Measurements from ENCODE around the gene CDC42EP4.

CDC42EP4 gene

GRCh38 chr17:73342541-73343167, 30.9 kb upstream of the CDC42EP4 start:
- Histone ChIP-seq H3K36me3 (ENCODE audit: insufficient read depth, low read length) (no peaks in the 10 kb centered on the region), H3K27me3 (ENCODE audit: insufficient read depth, low read length, poor library complexity) (no peaks in the 10 kb centered on the region), H3K9me3 (ENCODE audit: insufficient read depth, low read length, severe bottlenecking) (no peaks in the 10 kb centered on the region), H4K20me1 (ENCODE audit: insufficient read depth, low read length) (no peaks in the 10 kb centered on the region), H3K79me2 (ENCODE audit: insufficient read depth, low read length) (no peaks in the 10 kb centered on the region), H2AFZ (ENCODE audit: low read depth, low read length) (no peak overlapping the region), H3K9ac (ENCODE audit: low read depth, low read length) (no peak overlapping the region), H3K4me1 (ENCODE audit: insufficient read depth, low read length) (no peaks in the 10 kb centered on the region), H3K27ac (ENCODE audit: low read length) (no peak overlapping the region), H3K4me2 (ENCODE audit: insufficient read depth, low read length) (no peak overlapping the region), H3K4me3 (ENCODE audit: low read depth in 1 of 2, low read length in 2 of 2) (no peak overlapping the region)
- no peak for TF ChIP-seq CTCF (IDR thresholded peaks at IDR 0.05; ENCODE audit: borderline replicate concordance, extremely low read depth, low read length, poor library complexity, severe bottlenecking)
- TF ChIP-seq EZH2 (IDR thresholded peaks at IDR 0.05; ENCODE audit: borderline replicate concordance, low read depth, low read length, severe bottlenecking): no peak
- ATAC-seq (ENCODE audit: insufficient read depth, low read depth) (no peak), DNase-seq (no peak)

DNA sequence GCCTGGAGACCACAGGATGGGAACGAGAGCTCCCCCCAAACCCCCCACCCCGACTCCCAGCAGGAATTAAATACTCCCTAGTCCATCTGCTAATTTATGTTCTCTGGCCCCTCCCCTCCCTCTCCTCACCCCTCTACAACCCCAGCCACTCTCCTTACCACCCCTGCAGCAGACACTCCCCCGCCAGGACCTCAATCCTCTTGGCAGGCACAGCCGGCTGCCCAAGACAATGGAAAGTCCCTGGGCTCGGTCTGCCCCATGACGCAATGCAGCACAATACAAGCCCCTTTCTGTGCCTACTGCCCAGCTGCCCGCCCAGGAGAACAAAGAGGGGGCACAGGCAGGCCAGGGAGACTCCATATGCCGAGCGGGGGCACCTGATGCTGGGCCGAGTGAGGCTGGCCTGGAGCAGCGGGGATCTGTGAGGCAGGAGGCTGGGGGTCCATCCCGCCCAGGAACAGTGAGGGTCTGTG, 30.3 kb upstream of the CDC42EP4 start:
- H3K36me3 ChIP-seq (ENCODE audit: insufficient read depth, low read length): no peaks in the 10 kb centered on the region
- H3K27me3 ChIP-seq (ENCODE audit: insufficient read depth, low read length, poor library complexity): no peaks in the 10 kb centered on the region
- H4K20me1 ChIP-seq (ENCODE audit: insufficient read depth, low read length): no peaks in the 10 kb centered on the region
- H3K79me2 ChIP-seq (ENCODE audit: insufficient read depth, low read length): no peaks in the 10 kb centered on the region
- no peaks in the 10 kb centered on the region for H3K4me1 ChIP-seq (ENCODE audit: insufficient read depth, low read length)
- H3K4me2 ChIP-seq (ENCODE audit: insufficient read depth, low read length): no peak overlapping the region
- TF ChIP-seq CTCF (IDR thresholded peaks at IDR 0.05; ENCODE audit: borderline replicate concordance, extremely low read depth, low read length, poor library complexity, severe bottlenecking) (no peak), EZH2 (IDR thresholded peaks at IDR 0.05; ENCODE audit: borderline replicate concordance, low read depth, low read length, severe bottlenecking) (no peak)
- no peak overlapping the region for H3K27ac ChIP-seq (ENCODE audit: low read length)
- no peaks in the 10 kb centered on the region for H3K9me3 ChIP-seq (ENCODE audit: insufficient read depth, low read length, severe bottlenecking)
- no peak overlapping the region for H3K9ac ChIP-seq (ENCODE audit: low read depth, low read length)
- DNase-seq (no peak), ATAC-seq (ENCODE audit: insufficient read depth, low read depth) (no peak)
- H3K4me3 ChIP-seq (ENCODE audit: low read depth in 1 of 2, low read length in 2 of 2): no peak overlapping the region
- no peak overlapping the region for H2AFZ ChIP-seq (ENCODE audit: low read depth, low read length)

GRCh38 chr17:73341350-73342049, 29.7 kb upstream of the CDC42EP4 start:
- no peak for TF ChIP-seq EZH2 (IDR thresholded peaks at IDR 0.05; ENCODE audit: borderline replicate concordance, low read depth, low read length, severe bottlenecking)
- H2AFZ ChIP-seq (ENCODE audit: low read depth, low read length): no peak overlapping the region
- H3K9ac ChIP-seq (ENCODE audit: low read depth, low read length): no peak overlapping the region
- H3K27ac ChIP-seq (ENCODE audit: low read length): no peak overlapping the region
- H3K9me3 ChIP-seq (ENCODE audit: insufficient read depth, low read length, severe bottlenecking): no peaks in the 10 kb centered on the region
- H4K20me1 ChIP-seq (ENCODE audit: insufficient read depth, low read length): no peaks in the 10 kb centered on the region
- no peaks in the 10 kb centered on the region for H3K4me1 ChIP-seq (ENCODE audit: insufficient read depth, low read length)
- no peak overlapping the region for H3K4me3 ChIP-seq (ENCODE audit: low read depth in 1 of 2, low read length in 2 of 2)
- DNase-seq (no peak), ATAC-seq (ENCODE audit: insufficient read depth, low read depth) (no peak)
- no peaks in the 10 kb centered on the region for H3K36me3 ChIP-seq (ENCODE audit: insufficient read depth, low read length)
- no peaks in the 10 kb centered on the region for H3K79me2 ChIP-seq (ENCODE audit: insufficient read depth, low read length)
- H3K27me3 ChIP-seq (ENCODE audit: insufficient read depth, low read length, poor library complexity): no peaks in the 10 kb centered on the region
- H3K4me2 ChIP-seq (ENCODE audit: insufficient read depth, low read length): no peak overlapping the region

GRCh38 chr17:73340093-73340596, 28.3 kb upstream of the CDC42EP4 start:
- H2AFZ ChIP-seq (ENCODE audit: low read depth, low read length): no peak overlapping the region
- H3K79me2 ChIP-seq (ENCODE audit: insufficient read depth, low read length): no peaks in the 10 kb centered on the region
- no peak overlapping the region for H3K9ac ChIP-seq (ENCODE audit: low read depth, low read length)
- no peaks in the 10 kb centered on the region for H3K27me3 ChIP-seq (ENCODE audit: insufficient read depth, low read length, poor library complexity)
- no peak overlapping the region for H3K27ac ChIP-seq (ENCODE audit: low read length)
- no peaks in the 10 kb centered on the region for H3K36me3 ChIP-seq (ENCODE audit: insufficient read depth, low read length)
- H3K4me1 ChIP-seq (ENCODE audit: insufficient read depth, low read length): no peaks in the 10 kb centered on the region
- H3K4me3 ChIP-seq (ENCODE audit: low read depth in 1 of 2, low read length in 2 of 2): no peak overlapping the region
- TF ChIP-seq EZH2 (IDR thresholded peaks at IDR 0.05; ENCODE audit: borderline replicate concordance, low read depth, low read length, severe bottlenecking) (no peak), CTCF (IDR thresholded peaks at IDR 0.05; ENCODE audit: borderline replicate concordance, extremely low read depth, low read length, poor library complexity, severe bottlenecking) (no peak)
- H3K9me3 ChIP-seq (ENCODE audit: insufficient read depth, low read length, severe bottlenecking): no peaks in the 10 kb centered on the region
- no peak overlapping the region for H3K4me2 ChIP-seq (ENCODE audit: insufficient read depth, low read length)
- no peaks in the 10 kb centered on the region for H4K20me1 ChIP-seq (ENCODE audit: insufficient read depth, low read length)
- ATAC-seq (ENCODE audit: insufficient read depth, low read depth) (no peak), DNase-seq (no peak)

All from DND-41 (cell line).